Choroid plexus epithelial cell (primary cell): Measurements from ENCODE around the gene AFAP1L2.

Experiments used
- DNase-seq: peaks from one replicate; pipeline ENCODE4 v3.0.0-alpha.2; 2010; ENCODE audit warnings: low read depth
- H3K4me3 ChIP-seq: 2 replicates; pipeline ENCODE4 v1.5.1; 2011; ENCODE audit warnings: low read depth, mild to moderate bottlenecking, control low read depth, low read length, moderate library complexity
- TF ChIP-seq, protein P1 (sequence below): conservative IDR thresholded peaks from 2 replicates; pipeline ENCODE4 v1.5.1; 2011; ENCODE audit warnings: low read depth, mild to moderate bottlenecking, control low read depth, inconsistent platforms, low read length, moderate library complexity

AFAP1L2 gene

DNA sequence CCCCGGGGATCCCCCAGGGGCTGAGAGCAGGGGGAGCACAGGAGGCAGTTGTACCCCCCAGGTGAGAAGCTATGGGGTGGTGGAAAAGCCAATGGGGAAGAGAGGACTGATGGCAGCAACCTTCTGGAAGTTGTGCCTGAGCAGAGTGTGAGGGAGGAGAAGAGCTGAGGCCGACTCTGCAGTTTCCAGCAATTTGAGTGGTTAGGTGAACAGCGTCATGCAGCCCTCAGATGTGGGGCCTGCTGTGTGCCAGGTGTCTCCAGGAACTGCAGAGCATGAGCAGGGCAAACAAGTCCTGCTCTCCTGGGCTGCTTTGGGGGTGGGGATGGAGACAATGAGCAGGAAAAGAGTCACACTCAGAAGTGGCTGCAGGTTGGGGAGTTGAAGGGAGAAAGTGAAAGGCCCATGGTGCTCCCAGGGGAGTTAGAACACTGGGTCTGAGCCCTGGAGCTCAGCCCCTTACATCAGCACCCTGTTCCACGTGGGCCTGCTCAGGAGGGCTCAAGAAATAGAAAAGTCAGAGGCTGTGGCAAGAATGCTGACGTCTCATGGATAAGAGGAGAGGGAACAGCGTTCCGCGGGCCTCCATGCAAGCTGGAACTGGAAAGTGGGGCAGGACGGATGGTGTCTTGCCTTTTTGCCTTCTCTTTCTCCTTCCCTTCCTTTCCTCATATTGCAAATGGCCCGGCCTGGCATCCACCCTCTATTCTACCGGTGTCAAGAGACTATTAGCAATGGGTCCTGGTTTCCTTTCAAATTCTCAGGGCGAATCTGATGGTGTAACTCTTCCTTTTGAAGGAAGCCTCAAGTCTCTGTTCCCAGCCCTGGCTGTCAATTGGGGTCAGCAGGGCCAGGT lies 4.0 kb upstream of the AFAP1L2 start:
- TF ChIP-seq, protein P1, sequence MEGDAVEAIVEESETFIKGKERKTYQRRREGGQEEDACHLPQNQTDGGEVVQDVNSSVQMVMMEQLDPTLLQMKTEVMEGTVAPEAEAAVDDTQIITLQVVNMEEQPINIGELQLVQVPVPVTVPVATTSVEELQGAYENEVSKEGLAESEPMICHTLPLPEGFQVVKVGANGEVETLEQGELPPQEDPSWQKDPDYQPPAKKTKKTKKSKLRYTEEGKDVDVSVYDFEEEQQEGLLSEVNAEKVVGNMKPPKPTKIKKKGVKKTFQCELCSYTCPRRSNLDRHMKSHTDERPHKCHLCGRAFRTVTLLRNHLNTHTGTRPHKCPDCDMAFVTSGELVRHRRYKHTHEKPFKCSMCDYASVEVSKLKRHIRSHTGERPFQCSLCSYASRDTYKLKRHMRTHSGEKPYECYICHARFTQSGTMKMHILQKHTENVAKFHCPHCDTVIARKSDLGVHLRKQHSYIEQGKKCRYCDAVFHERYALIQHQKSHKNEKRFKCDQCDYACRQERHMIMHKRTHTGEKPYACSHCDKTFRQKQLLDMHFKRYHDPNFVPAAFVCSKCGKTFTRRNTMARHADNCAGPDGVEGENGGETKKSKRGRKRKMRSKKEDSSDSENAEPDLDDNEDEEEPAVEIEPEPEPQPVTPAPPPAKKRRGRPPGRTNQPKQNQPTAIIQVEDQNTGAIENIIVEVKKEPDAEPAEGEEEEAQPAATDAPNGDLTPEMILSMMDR, result no peak
- DNase-seq, result no peak
- H3K4me3 ChIP-seq, result no peak overlapping the region

DNA sequence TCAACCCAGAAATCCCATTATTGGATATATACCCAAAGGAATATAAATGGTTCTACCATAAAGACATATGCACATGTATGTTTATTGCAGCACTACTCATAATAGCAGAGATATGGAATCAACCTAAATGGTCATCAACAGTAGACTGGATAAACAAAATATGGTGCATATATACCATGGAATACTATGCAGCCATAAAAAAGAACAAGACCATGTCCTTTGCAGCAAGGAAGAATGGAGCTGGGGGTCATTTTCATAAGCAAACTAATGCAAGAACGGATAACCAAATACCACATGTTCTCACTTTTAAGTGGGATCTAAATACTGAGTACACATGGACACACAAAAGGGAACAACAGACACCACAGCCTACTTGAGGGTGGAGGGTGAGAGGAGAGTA lies 2.2 kb upstream of the AFAP1L2 start:
- DNase-seq, result no peak
- H3K4me3 ChIP-seq, result no peak overlapping the region
- TF ChIP-seq, protein P1, result no peak

DNA sequence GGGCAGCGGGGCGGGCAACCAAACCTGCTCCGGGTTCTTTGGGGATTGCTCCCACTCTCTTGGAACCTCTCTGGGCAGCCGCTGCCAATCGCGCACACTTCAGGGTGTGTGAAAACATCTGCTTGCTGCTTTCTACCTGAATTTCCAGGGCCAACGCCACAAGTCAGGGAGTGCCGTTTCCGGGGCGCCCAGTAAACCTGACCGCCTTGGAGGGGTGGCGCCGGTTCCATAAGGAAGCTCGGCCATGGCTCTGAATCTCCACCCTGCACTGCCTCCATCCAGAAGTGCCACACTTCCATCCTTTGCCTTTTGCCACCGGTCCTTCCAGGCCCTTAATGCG lies 679 bp upstream of the AFAP1L2 start:
- no peak overlapping the region for H3K4me3 ChIP-seq
- TF ChIP-seq, protein P1, result no peak

DNA sequence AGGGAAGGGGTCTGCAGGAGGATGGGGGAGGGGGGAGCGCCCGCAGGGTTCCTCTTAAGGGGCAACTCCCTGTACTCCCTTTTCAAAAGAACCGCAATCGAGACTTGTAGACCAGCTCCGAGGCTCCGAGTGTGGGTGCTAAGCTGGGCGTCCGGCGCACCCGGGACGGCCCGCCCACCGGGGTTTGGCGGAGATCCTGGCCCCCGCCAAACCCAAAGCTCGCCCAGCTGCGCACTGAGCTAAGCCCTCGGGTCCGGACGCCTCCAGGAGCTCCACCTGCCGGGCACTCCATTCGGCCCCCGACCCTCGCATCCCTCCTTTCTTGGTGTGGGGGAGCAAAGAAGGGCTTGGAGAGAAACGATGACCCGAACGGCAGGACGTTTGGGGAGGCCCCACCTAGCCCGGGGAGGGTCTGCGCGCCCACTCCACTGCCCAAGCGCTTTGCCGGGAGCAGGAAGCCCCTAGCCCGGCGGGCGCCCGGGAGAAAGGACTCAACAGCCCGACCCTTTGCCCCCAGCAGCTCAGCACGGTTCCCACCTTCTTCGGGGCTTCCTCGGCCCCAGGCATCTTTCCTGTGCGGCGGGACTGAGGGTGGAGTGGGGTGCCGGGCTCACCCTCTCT lies 651 bp downstream of the AFAP1L2 start:
- no peak for DNase-seq
- H3K4me3 ChIP-seq, result peak overlapping the region; percentile 49
- TF ChIP-seq, protein P1, result peak; percentile 35

More for the DNA sequence above, 679 bp upstream of the AFAP1L2 start:
- no peak for DNase-seq

DNA sequence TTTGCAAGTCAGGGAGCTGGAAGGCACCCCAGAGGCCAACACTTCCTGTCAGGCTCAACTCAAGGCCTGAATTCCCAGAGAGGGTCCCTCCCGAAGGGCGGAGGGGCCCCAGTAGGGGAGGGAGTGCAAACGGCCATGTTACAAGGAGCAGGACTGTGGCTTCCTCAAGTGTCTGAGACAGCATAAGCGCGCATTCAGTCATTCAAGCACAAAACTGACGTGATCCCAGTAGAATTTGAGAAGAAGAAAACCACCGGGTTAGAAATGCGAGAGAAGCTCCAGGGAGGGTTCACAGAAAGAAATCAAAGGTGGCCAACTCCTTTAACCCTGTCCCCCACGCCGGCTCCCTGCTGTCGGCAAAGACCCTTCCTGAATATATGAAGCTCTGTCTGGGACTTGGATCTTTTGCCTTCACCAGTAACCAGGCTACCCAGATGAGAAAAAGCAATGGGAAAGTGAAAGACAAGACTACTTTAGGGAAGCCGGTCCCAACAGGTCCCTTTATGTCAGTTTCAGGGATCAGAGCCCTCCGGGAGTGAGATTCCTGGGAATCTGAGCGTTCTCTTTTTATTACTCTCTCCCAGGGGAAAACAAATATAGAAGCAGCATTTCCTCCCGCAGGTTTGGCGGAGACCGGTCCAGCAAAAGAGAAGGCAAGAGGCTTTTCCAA lies 1.3 kb downstream of the AFAP1L2 start:
- peak overlapping the region; percentile 49 for H3K4me3 ChIP-seq
- no peak for DNase-seq
- TF ChIP-seq, protein P1, result no peak

DNA sequence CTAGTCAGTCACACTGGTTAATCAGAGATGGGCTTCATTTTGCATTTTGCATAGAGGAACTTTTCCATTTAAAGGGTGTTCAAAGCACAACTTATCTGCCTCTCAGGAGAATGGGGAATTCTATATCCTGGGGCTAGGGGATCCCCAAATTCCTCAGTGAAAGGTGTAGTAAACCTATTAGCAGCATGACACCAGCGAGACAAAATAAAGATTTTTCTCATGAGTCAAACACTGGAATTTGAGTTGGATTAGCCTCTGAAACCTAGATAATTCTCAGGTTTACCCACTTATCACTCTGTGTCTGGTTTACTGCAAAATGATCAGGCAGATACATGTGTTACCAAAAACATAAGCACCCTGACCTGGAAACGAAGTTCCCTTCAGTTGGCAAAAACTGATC lies 2.1 kb downstream of the AFAP1L2 start:
- TF ChIP-seq, protein P1, result no peak
- DNase-seq, result no peak
- no peak overlapping the region for H3K4me3 ChIP-seq
